ENCODE measurements around the gene KRT82.

DNA sequence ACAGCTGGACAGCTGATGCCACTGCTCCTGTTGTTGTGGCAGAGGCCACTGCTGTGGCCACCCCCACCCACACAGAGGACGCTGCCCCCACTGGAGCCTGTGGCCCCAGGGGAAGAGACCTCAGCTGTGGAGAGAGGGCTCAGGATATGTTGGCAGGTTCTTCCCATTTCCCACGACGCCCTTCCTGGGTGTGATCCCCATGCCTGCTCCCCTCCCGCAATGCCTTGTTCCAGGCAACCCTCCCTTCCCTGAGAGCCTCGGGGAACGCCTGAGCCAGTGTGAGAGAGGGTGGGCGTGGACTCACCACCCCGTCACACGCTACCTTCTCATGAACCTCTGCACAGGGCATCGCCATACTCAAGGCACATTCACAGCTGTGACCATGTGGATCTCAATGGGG, 5.7 kb upstream of the KRT82 start:
- TF ChIP-seq, protein P1, sequence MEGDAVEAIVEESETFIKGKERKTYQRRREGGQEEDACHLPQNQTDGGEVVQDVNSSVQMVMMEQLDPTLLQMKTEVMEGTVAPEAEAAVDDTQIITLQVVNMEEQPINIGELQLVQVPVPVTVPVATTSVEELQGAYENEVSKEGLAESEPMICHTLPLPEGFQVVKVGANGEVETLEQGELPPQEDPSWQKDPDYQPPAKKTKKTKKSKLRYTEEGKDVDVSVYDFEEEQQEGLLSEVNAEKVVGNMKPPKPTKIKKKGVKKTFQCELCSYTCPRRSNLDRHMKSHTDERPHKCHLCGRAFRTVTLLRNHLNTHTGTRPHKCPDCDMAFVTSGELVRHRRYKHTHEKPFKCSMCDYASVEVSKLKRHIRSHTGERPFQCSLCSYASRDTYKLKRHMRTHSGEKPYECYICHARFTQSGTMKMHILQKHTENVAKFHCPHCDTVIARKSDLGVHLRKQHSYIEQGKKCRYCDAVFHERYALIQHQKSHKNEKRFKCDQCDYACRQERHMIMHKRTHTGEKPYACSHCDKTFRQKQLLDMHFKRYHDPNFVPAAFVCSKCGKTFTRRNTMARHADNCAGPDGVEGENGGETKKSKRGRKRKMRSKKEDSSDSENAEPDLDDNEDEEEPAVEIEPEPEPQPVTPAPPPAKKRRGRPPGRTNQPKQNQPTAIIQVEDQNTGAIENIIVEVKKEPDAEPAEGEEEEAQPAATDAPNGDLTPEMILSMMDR (IDR thresholded peaks at IDR 0.05) = no peak
- no peak for TF ChIP-seq ZFX (IDR thresholded peaks at IDR 0.05; ENCODE audit: borderline replicate concordance)

All from 22Rv1 (cell line).